ENCODE data around the gene ATG9B. TPM values are rescaled to one million over a fixed set of nuclear protein-coding genes. Genes with fewer than 3 reads are reported as not detected.

ATG9B gene
- total and polyA plus RNA-seq, 7 donors: 0.12 to 0.18 (median 0.18) TPM; not detected in 4

GRCh38 chr7:151005566-151005965, 18.7 kb downstream of the ATG9B start:
- no peak for TF ChIP-seq CTCF (IDR thresholded peaks at IDR 0.05)
- intact Hi-C loops (cut with DNase I): no loop called here
- Histone ChIP-seq H3K27me3 (ENCODE audit: insufficient read depth in 3 of 3, low read length in 2 of 3) (peaks cover 0 to 31% (median 8%) of the 10 kb centered on the region in 3 donors), H3K9me3 (no peaks in the 10 kb centered on the region), H3K36me3 (ENCODE audit: insufficient read depth in 1 of 2, low read depth in 1 of 2) (no peaks in the 10 kb centered on the region), H3K4me3 (no peak overlapping the region), H3K27ac (no peak overlapping the region), H3K4me1 (no peaks in the 10 kb centered on the region)
- DNase-seq: no peak
- ATAC-seq: no peak
- WGBS, 3 donors: 68 to 74% (median 70%) methylated on average over 9 of the region's 9 CpGs

- Histone ChIP-seq H3K9me3 (no peaks in the 10 kb centered on the region), H3K4me1 (no peaks in the 10 kb centered on the region), H3K27me3 (ENCODE audit: insufficient read depth in 3 of 3, low read length in 2 of 3) (peaks cover 0 to 12% (median 2%) of the 10 kb centered on the region in 3 donors), H3K36me3 (ENCODE audit: insufficient read depth in 1 of 2, low read depth in 1 of 2) (no peaks in the 10 kb centered on the region), H3K4me3 (no peak overlapping the region), H3K27ac (no peak overlapping the region)
- WGBS, 3 donors: 74 to 79% (median 74%) methylated on average over 12 of the region's 12 CpGs
- intact Hi-C loops (cut with DNase I): no loop called here
- ATAC-seq (no peak), DNase-seq (no peak)
- no peak for TF ChIP-seq CTCF (IDR thresholded peaks at IDR 0.05)
Measured at GRCh38 chr7:151003572-151003971, 20.7 kb downstream of the ATG9B start.

- no peaks in the 10 kb centered on the region for H3K4me1 ChIP-seq
- WGBS, 3 donors: 93 to 95% (median 93%) methylated on average over 16 of the region's 16 CpGs
- no peak for TF ChIP-seq CTCF (IDR thresholded peaks at IDR 0.05)
- DNase-seq (no peak), ATAC-seq (no peak)
- no peak overlapping the region for H3K27ac ChIP-seq
- no peaks in the 10 kb centered on the region for H3K9me3 ChIP-seq
- no peak overlapping the region for H3K4me3 ChIP-seq
- intact Hi-C loops (cut with DNase I): no loop called here
- H3K27me3 ChIP-seq (ENCODE audit: insufficient read depth in 3 of 3, low read length in 2 of 3): peaks cover 0 to 13% (median 4%) of the 10 kb centered on the region in 3 donors
- no peaks in the 10 kb centered on the region for H3K36me3 ChIP-seq (ENCODE audit: insufficient read depth in 1 of 2, low read depth in 1 of 2)
Measured at GRCh38 chr7:151001546-151001945, 22.7 kb downstream of the ATG9B start.

- Histone ChIP-seq H3K4me3 (no peak overlapping the region), H3K9me3 (no peaks in the 10 kb centered on the region), H3K4me1 (no peaks in the 10 kb centered on the region), H3K27ac (no peak overlapping the region), H3K27me3 (ENCODE audit: insufficient read depth in 3 of 3, low read length in 2 of 3) (peaks cover 0 to 13% (median 4%) of the 10 kb centered on the region in 3 donors), H3K36me3 (ENCODE audit: insufficient read depth in 1 of 2, low read depth in 1 of 2) (no peaks in the 10 kb centered on the region)
- TF ChIP-seq CTCF (IDR thresholded peaks at IDR 0.05): no peak
- 90 to 95% (median 90%) methylated on average over 13 of the region's 13 CpGs for WGBS, 3 donors
- no peak for ATAC-seq
- intact Hi-C loops (cut with DNase I): no loop called here
- no peak for DNase-seq
Measured at GRCh38 chr7:151000897-151001495, 23.3 kb downstream of the ATG9B start.
